A549 (cell line): ENCODE results near the gene ENO2. TPM values are rescaled to one million over a fixed set of nuclear protein-coding genes. Genes with fewer than 3 reads are reported as not detected.

Source experiments
- ATAC-seq, 2 experiments: fragments of 200-7000 bp in 1 of 2; fragments of >200 bp in 1 of 2; cut with Nextera tagmentation in 1 of 2; cut with Tn5 transposase in 1 of 2; 3 replicates each; pipeline versions ENCODE4 v1.8.0 to v1.9.1; 2018 to 2020; ENCODE audit warnings: mild to moderate bottlenecking in 1 of 2, moderate library complexity in 1 of 2
- CTCF ChIA-PET: fragments of 300-600 bp; sonication (Branson Sonifier 250); formaldehyde crosslinking; extraction: SDS; loops from one replicate; lab custom pipeline; 2021; ENCODE audit warnings: antibody characterized with exemption, inconsistent platforms; lab: Yijun Ruan, JAX
- POLR2A ChIA-PET: fragments of 350-600 bp; formaldehyde crosslinking; extraction: SDS; loops from one replicate; lab custom pipeline; 2021; ENCODE audit warnings: antibody characterized with exemption, inconsistent platforms; lab: Yijun Ruan, JAX
- DNase-seq, 2 experiments: peaks; one replicate each; pipeline versions ENCODE4 v3.0.0 to v3.0.0-alpha.2; 2011 to 2016; ENCODE audit warnings: low read depth in 1 of 2, low spot score in 1 of 2
- FAIRE-seq: peaks from 2 replicates; lab custom pipeline; 2011; peaks lifted over from hg19 to GRCh38; lab: Jason Lieb, UNC
- H3K27ac ChIP-seq, 2 experiments: fragments of >200 bp; sonication (Bioruptor Twin); formaldehyde crosslinking; 3 replicates each; pipeline ENCODE4 v1.5.1; 2016 to 2017
- H3K4me1 ChIP-seq: fragments of >200 bp; sonication (Bioruptor Twin); formaldehyde crosslinking; 3 replicates; pipeline ENCODE4 v1.6.1; 2016
- H3K4me2 ChIP-seq: fragments of >200 bp; sonication (Bioruptor Twin); formaldehyde crosslinking; 3 replicates; pipeline ENCODE4 v1.6.1; 2016
- H3K4me3 ChIP-seq: fragments of >200 bp; sonication (Bioruptor Twin); formaldehyde crosslinking; 3 replicates; pipeline ENCODE4 v1.5.1; 2016
- H3K9me3 ChIP-seq: fragments of >200 bp; sonication (Bioruptor Twin); formaldehyde crosslinking; 3 replicates; pipeline ENCODE4 v1.6.1; 2016
- BHLHE40 ChIP-seq: IDR thresholded peaks from 2 replicates; pipeline ENCODE4 v1.6.1; 2012; ENCODE audit warnings: low read depth, low read length, inconsistent platforms
- CBX2 ChIP-seq: fragments of 200-600 bp; sonication (generic); IDR thresholded peaks from 2 replicates; pipeline ENCODE4 v1.6.1; 2016; ENCODE audit warnings: low read depth, mild to moderate bottlenecking, borderline replicate concordance
- CEBPB ChIP-seq, 2 experiments: fragments of >200 bp in 1 of 2; sonication (Bioruptor Twin) in 1 of 2; formaldehyde crosslinking in 1 of 2; IDR thresholded peaks; 2 replicates each; pipeline ENCODE4 v1.6.1; 2012 to 2016
- CHD4 ChIP-seq: fragments of 200-600 bp; sonication (generic); IDR thresholded peaks from 2 replicates; pipeline ENCODE4 v1.6.1; 2016; ENCODE audit warnings: antibody characterized with exemption, mild to moderate bottlenecking, borderline replicate concordance
- EP300 ChIP-seq, 2 experiments: fragments of >200 bp; sonication (Bioruptor Twin); formaldehyde crosslinking; IDR thresholded peaks; 2 replicates in 1 of 2; 3 replicates in 1 of 2; pipeline ENCODE4 v1.6.1; 2016 to 2017
- FOSB ChIP-seq: fragments of 250-450 bp; sonication (Bioruptor Pico); IDR thresholded peaks from 2 replicates; pipeline ENCODE4 v1.5.0; 2020; ENCODE audit warnings: mild to moderate bottlenecking, moderate library complexity
- FOSL2 ChIP-seq, 2 experiments: fragments of 450-650 bp in 1 of 2; fragments of >200 bp in 1 of 2; sonication (Bioruptor Twin) in 1 of 2; formaldehyde crosslinking; IDR thresholded peaks; 2 replicates each; pipeline versions ENCODE4 v1.5.0 to v1.6.1; 2016 to 2020; ENCODE audit warnings: mild to moderate bottlenecking in 1 of 2, moderate library complexity in 1 of 2
- HEYL ChIP-seq: fragments of 250-450 bp; sonication (Bioruptor Pico); IDR thresholded peaks from 2 replicates; pipeline ENCODE4 v1.8.0; 2021; ENCODE audit warnings: mild to moderate bottlenecking, moderate library complexity
- HOXA7 ChIP-seq: fragments of 250-450 bp; sonication (Bioruptor Pico); IDR thresholded peaks from 2 replicates; pipeline ENCODE4 v1.5.0; 2020; ENCODE audit warnings: mild to moderate bottlenecking, moderate library complexity
- HOXB13 ChIP-seq: fragments of 250-450 bp; sonication (Bioruptor Pico); IDR thresholded peaks from 2 replicates; pipeline ENCODE4 v1.5.0; 2020; ENCODE audit warnings: low read depth, mild to moderate bottlenecking, moderate library complexity
- JUNB ChIP-seq: fragments of >200 bp; sonication (Bioruptor Twin); formaldehyde crosslinking; IDR thresholded peaks from 2 replicates; pipeline ENCODE4 v1.6.1; 2016
- MAFK ChIP-seq: fragments of 450-650 bp; IDR thresholded peaks from 2 replicates; pipeline ENCODE4 v1.6.1; 2014; ENCODE audit not compliant: partially characterized antibody
- NFE2L2 ChIP-seq: fragments of 150-350 bp; conservative IDR thresholded peaks from 2 replicates; pipeline ENCODE4 v1.6.1; 2014; ENCODE audit warnings: low read length
- NR3C1 ChIP-seq: fragments of >200 bp; sonication (Bioruptor Twin); formaldehyde crosslinking; IDR thresholded peaks from 3 replicates; pipeline ENCODE4 v1.6.1; 2017
- POLR2A ChIP-seq: IDR thresholded peaks from 2 replicates; pipeline ENCODE4 v1.6.1; 2012; ENCODE audit warnings: mild to moderate bottlenecking, low read length
- POLR2AphosphoS2 ChIP-seq: conservative IDR thresholded peaks from 2 replicates; pipeline ENCODE4 v1.6.1; 2012; ENCODE audit warnings: low read length, improper control_type of control experiment, inconsistent platforms
- RNF2 ChIP-seq: fragments of 200-600 bp; sonication (generic); IDR thresholded peaks from 2 replicates; pipeline ENCODE4 v1.6.1; 2016; ENCODE audit warnings: low read depth, mild to moderate bottlenecking, antibody characterized with exemption, moderate library complexity, borderline replicate concordance
- SMC3 ChIP-seq: fragments of >200 bp; sonication (Bioruptor Twin); formaldehyde crosslinking; IDR thresholded peaks from 3 replicates; pipeline ENCODE4 v1.6.1; 2018; ENCODE audit warnings: inconsistent platforms
- ZNF302 ChIP-seq: fragments of 250-450 bp; sonication (Bioruptor Pico); IDR thresholded peaks from 2 replicates; pipeline ENCODE4 v1.9.0; 2021; ENCODE audit warnings: inconsistent platforms, mild to moderate bottlenecking, moderate library complexity
- WGBS: methylation state at CpG from one replicate; pipeline ENCODE4 v1.1.6; 2017; ENCODE audit errors: missing lambda C conversion rate; 5-methylcytosine and 5-hydroxymethylcytosine counted together
- polyA plus RNA-seq, 4 experiments: library from polyadenylated mRNA; depleted of rRNA in 3 of 4; stranded (reverse); fragments of >200 nt; fragmentation: RNase III in 1 of 4; extraction: RNeasy Plus Mini Kit Qiagen cat#74134 plus additional on column Dnase treatment in 1 of 4; gene quantifications; 2 replicates in 3 of 4; 3 replicates in 1 of 4; pipeline ENCODE4 v1.2.3, GENCODE V29; 2011 to 2017
- TF ChIP-seq, protein P1 (sequence below): fragments of 200-600 bp; sonication (generic); IDR thresholded peaks from 2 replicates; pipeline ENCODE4 v1.6.1; 2016; ENCODE audit warnings: antibody characterized with exemption, mild to moderate bottlenecking, moderate library complexity
- TF ChIP-seq, protein P2 (sequence below): IDR thresholded peaks from 2 replicates; pipeline ENCODE4 v1.6.1; 2012; ENCODE audit warnings: low read depth, borderline replicate concordance
- TF ChIP-seq, protein P3 (sequence below): fragments of 250-450 bp; sonication (Bioruptor Pico); IDR thresholded peaks from 2 replicates; pipeline ENCODE4 v1.5.0; 2020; ENCODE audit warnings: low read depth, mild to moderate bottlenecking, moderate library complexity
- TF ChIP-seq, protein P4 (sequence below): fragments of >200 bp; sonication (Bioruptor Twin); formaldehyde crosslinking; IDR thresholded peaks from 3 replicates; pipeline ENCODE4 v1.6.1; 2016
- TF ChIP-seq, protein P5 (sequence below): fragments of 450-650 bp; IDR thresholded peaks from 2 replicates; pipeline ENCODE4 v1.6.1; 2014; ENCODE audit warnings: antibody characterized with exemption

Gene ENO2
- polyA plus RNA-seq, 2 of the 4 experiments (the other 2 are of a cell fraction): 26.2 to 38.6 TPM

DNA sequence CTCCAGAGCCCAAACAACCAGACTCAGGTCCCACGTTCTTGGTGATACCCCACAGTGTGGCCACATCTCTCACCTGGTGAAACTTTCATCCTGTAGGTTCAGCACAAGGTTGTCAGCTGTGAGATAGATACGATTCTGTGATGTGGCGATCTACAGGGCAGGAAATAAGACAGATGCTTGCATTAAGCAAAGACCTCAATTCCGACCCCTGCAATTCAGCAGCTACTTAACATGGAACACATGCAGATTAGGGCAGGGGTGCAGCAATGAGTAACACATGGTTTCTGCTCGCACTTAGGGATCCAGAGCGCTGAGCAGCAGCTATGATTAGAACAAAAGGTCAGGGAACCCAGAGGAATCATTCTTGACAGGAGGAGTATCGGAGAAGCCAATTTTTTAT, 52.0 kb downstream of the ENO2 start:
- WGBS: 90% methylated on average over 7 of the region's 7 CpGs
- H3K4me2 ChIP-seq: no peak overlapping the region
- CTCF ChIA-PET: interaction anchor here (0.8 to 11.2 kb wide), 9 partner anchors 14 to 147 kb away, joined by 3 to 354 read pairs (median 6); partner anchors contain the start of genes C12orf57, RNU7-1 and SPSB2

DNA sequence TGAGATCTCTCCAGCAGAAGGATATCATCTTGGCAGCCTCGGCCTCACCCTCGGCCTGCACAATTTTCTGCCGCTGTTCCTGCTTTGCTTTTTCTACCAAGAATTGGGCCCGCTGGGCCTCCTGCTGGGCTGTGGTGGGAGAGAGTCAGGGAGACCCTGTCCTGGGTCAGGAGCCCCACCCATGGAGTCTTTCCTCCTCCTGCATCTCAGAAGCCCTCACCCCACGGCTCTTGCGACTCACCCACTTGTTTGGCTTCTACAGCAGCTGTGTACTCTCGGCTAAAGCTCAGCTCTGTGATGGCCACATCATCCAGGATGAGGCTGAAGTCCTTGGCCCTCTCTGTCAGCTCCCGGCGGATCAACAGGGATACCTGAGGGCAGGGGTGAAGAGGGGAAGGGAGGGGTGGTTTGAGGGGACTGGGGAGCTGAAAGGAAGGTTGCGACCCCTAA, 53.3 kb downstream of the ENO2 start:
- ATAC-seq (no peak), DNase-seq (no peak), FAIRE-seq (no peak)
- Histone ChIP-seq H3K4me1 (peaks cover 40% of the 10 kb centered on the region), H3K4me2 (no peak overlapping the region), H3K27ac (no peak overlapping the region), H3K9me3 (no peaks in the 10 kb centered on the region), H3K4me3 (no peak overlapping the region)
- ChIA-PET POLR2A (no interaction called here), CTCF (interaction anchor here (1.0 to 3.6 kb wide), 11 partner anchors 10 to 145 kb away, joined by 3 to 44 read pairs (median 7); partner anchors contain the start of genes C12orf57, RNU7-1 and SPSB2)
- WGBS: 90% methylated on average over 10 of the region's 10 CpGs
- no peak for TF ChIP-seq HOXB13 (CRISPR knock-in tag)
- no peak for TF ChIP-seq ZNF302 (CRISPR knock-in tag)
- TF ChIP-seq CEBPB (IDR thresholded peaks at IDR 0.05): no peak
- TF ChIP-seq FOSB (CRISPR knock-in tag): no peak
- TF ChIP-seq, protein P1, sequence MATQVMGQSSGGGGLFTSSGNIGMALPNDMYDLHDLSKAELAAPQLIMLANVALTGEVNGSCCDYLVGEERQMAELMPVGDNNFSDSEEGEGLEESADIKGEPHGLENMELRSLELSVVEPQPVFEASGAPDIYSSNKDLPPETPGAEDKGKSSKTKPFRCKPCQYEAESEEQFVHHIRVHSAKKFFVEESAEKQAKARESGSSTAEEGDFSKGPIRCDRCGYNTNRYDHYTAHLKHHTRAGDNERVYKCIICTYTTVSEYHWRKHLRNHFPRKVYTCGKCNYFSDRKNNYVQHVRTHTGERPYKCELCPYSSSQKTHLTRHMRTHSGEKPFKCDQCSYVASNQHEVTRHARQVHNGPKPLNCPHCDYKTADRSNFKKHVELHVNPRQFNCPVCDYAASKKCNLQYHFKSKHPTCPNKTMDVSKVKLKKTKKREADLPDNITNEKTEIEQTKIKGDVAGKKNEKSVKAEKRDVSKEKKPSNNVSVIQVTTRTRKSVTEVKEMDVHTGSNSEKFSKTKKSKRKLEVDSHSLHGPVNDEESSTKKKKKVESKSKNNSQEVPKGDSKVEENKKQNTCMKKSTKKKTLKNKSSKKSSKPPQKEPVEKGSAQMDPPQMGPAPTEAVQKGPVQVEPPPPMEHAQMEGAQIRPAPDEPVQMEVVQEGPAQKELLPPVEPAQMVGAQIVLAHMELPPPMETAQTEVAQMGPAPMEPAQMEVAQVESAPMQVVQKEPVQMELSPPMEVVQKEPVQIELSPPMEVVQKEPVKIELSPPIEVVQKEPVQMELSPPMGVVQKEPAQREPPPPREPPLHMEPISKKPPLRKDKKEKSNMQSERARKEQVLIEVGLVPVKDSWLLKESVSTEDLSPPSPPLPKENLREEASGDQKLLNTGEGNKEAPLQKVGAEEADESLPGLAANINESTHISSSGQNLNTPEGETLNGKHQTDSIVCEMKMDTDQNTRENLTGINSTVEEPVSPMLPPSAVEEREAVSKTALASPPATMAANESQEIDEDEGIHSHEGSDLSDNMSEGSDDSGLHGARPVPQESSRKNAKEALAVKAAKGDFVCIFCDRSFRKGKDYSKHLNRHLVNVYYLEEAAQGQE: no peak
- TF ChIP-seq MAFK: no peak
- TF ChIP-seq BHLHE40: no peak

More for the DNA sequence above, 52.0 kb downstream of the ENO2 start:
- Histone ChIP-seq H3K27ac (no peak overlapping the region), H3K4me3 (no peak overlapping the region), H3K9me3 (no peaks in the 10 kb centered on the region)
- POLR2A ChIA-PET: interaction anchor here (9.0 kb wide), 1 partner anchor 21 kb away, joined by 174 read pairs; the partner anchor contains the start of genes C12orf57 and RNU7-1
- ATAC-seq (no peak), FAIRE-seq (no peak), DNase-seq (no peak)
- TF ChIP-seq HOXA7 (CRISPR knock-in tag): no peak
- TF ChIP-seq FOSL2 (IDR thresholded peaks at IDR 0.05): no peak
- no peak for TF ChIP-seq FOSL2 (CRISPR knock-in tag; IDR thresholded peaks at IDR 0.05)
- no peak for TF ChIP-seq SMC3
- TF ChIP-seq, protein P2, sequence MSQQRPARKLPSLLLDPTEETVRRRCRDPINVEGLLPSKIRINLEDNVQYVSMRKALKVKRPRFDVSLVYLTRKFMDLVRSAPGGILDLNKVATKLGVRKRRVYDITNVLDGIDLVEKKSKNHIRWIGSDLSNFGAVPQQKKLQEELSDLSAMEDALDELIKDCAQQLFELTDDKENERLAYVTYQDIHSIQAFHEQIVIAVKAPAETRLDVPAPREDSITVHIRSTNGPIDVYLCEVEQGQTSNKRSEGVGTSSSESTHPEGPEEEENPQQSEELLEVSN: no peak
- no peak for TF ChIP-seq EP300 (IDR thresholded peaks at IDR 0.05)
- no peak for TF ChIP-seq NFE2L2
- TF ChIP-seq CBX2: no peak
- no peak for TF ChIP-seq HEYL (CRISPR knock-in tag)
- TF ChIP-seq CHD4: no peak
- TF ChIP-seq, protein P3, sequence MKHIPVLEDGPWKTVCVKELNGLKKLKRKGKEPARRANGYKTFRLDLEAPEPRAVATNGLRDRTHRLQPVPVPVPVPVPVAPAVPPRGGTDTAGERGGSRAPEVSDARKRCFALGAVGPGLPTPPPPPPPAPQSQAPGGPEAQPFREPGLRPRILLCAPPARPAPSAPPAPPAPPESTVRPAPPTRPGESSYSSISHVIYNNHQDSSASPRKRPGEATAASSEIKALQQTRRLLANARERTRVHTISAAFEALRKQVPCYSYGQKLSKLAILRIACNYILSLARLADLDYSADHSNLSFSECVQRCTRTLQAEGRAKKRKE (CRISPR knock-in tag): no peak
- TF ChIP-seq, protein P4, sequence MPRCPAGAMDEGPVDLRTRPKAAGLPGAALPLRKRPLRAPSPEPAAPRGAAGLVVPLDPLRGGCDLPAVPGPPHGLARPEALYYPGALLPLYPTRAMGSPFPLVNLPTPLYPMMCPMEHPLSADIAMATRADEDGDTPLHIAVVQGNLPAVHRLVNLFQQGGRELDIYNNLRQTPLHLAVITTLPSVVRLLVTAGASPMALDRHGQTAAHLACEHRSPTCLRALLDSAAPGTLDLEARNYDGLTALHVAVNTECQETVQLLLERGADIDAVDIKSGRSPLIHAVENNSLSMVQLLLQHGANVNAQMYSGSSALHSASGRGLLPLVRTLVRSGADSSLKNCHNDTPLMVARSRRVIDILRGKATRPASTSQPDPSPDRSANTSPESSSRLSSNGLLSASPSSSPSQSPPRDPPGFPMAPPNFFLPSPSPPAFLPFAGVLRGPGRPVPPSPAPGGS: no peak
- TF ChIP-seq RNF2: no peak
- TF ChIP-seq POLR2AphosphoS2: no peak
- no peak for TF ChIP-seq POLR2A
- TF ChIP-seq JUNB: no peak
- TF ChIP-seq ZNF302 (CRISPR knock-in tag): no peak
- TF ChIP-seq NR3C1: no peak
- TF ChIP-seq, protein P5, sequence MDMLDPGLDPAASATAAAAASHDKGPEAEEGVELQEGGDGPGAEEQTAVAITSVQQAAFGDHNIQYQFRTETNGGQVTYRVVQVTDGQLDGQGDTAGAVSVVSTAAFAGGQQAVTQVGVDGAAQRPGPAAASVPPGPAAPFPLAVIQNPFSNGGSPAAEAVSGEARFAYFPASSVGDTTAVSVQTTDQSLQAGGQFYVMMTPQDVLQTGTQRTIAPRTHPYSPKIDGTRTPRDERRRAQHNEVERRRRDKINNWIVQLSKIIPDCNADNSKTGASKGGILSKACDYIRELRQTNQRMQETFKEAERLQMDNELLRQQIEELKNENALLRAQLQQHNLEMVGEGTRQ: no peak
- TF ChIP-seq, all 56 proteins: peak for 0
- H3K4me1 ChIP-seq: peaks cover 44% of the 10 kb centered on the region
